PC-3 (cell line): ENCODE data around the gene SSH3. TPM values are rescaled to one million over a fixed set of nuclear protein-coding genes. Genes with fewer than 3 reads are reported as not detected.

Experiments
- ATAC-seq: fragments of 200-7000 bp; cut with Tn5 transposase; 2 replicates; pipeline ENCODE4 v1.9.1; 2020; ENCODE audit warnings: mild to moderate bottlenecking, moderate library complexity
- BruUV-seq: library from RNA; stranded (reverse); fragments of 400-500 nt; replicated peaks from 2 replicates; lab custom pipeline; 2021; lab: Mats Ljungman, UMichigan
- CTCF ChIA-PET: fragments of 300-600 bp; sonication (Branson Sonifier 250); formaldehyde crosslinking; loops from one replicate; lab custom pipeline; 2022; ENCODE audit warnings: antibody characterized with exemption; lab: Charles Lee
- POLR2A ChIA-PET: fragments of 300-600 bp; sonication (Branson Sonifier 250); formaldehyde crosslinking; loops from one replicate; lab custom pipeline; 2022; ENCODE audit warnings: antibody characterized with exemption; ENCODE audit not compliant: unreplicated experiment; lab: Charles Lee
- DNase-seq: peaks from one replicate; pipeline ENCODE4 v3.0.0-alpha.2; 2015
- H2AFZ ChIP-seq: fragments of 300-600 bp; sonication (generic); 2 replicates; pipeline ENCODE4 v1.6.0; 2016; ENCODE audit warnings: antibody characterized with exemption, low read length
- H3F3A ChIP-seq: fragments of 300-600 bp; sonication (generic); one replicate; pipeline ENCODE4 v1.6.0; 2017; ENCODE audit warnings: antibody characterized with exemption, low read length, control low read depth, mild to moderate bottlenecking; ENCODE audit not compliant: unreplicated experiment
- H3K27ac ChIP-seq: fragments of 300-600 bp; sonication (generic); 2 replicates; pipeline ENCODE4 v1.5.1; 2016; ENCODE audit warnings: mild to moderate bottlenecking, low read length
- H3K27me3 ChIP-seq: fragments of 300-600 bp; sonication (generic); 2 replicates; pipeline ENCODE4 v1.6.1; 2016; ENCODE audit warnings: low read length, mixed read lengths
- H3K36me3 ChIP-seq: fragments of 300-600 bp; sonication (generic); 2 replicates; pipeline ENCODE4 v1.6.1; 2016; ENCODE audit warnings: low read depth, mixed run types, low read length, mixed read lengths
- H3K4me1 ChIP-seq: fragments of 300-600 bp; sonication (generic); 2 replicates; pipeline ENCODE4 v1.5.1; 2016; ENCODE audit warnings: low read length; ENCODE audit not compliant: insufficient read depth
- H3K4me2 ChIP-seq: fragments of 300-600 bp; sonication (generic); 2 replicates; pipeline ENCODE4 v1.6.0; 2016; ENCODE audit warnings: low read length
- H3K4me3 ChIP-seq: fragments of 300-600 bp; sonication (generic); 2 replicates; pipeline ENCODE4 v1.5.1; 2016; ENCODE audit warnings: mild to moderate bottlenecking, low read length, mixed read lengths
- H3K79me2 ChIP-seq: fragments of 300-600 bp; sonication (generic); 2 replicates; pipeline ENCODE4 v1.6.1; 2017; ENCODE audit warnings: low read length, mixed read lengths
- H3K9ac ChIP-seq: fragments of 300-600 bp; sonication (generic); 2 replicates; pipeline ENCODE4 v1.6.0; 2016; ENCODE audit warnings: mild to moderate bottlenecking, low read length
- H3K9me2 ChIP-seq: fragments of 300-600 bp; sonication (generic); replicated peaks from 2 replicates; pipeline ENCODE4 v1.6.1; 2016; ENCODE audit warnings: mixed run types, low read length, mixed read lengths
- H3K9me3 ChIP-seq: fragments of 300-600 bp; sonication (generic); 2 replicates; pipeline ENCODE4 v1.6.1; 2016; ENCODE audit warnings: low read length, mixed read lengths
- H4K20me1 ChIP-seq: fragments of 300-600 bp; sonication (generic); 2 replicates; pipeline ENCODE4 v1.6.1; 2016; ENCODE audit warnings: low read length, mixed read lengths
- EZH2 ChIP-seq: fragments of 300-600 bp; sonication (generic); IDR thresholded peaks from one replicate; pipeline ENCODE4 v1.6.1; 2017; ENCODE audit warnings: antibody characterized with exemption, mild to moderate bottlenecking, low read length; ENCODE audit not compliant: unreplicated experiment
- EZH2phosphoT487 ChIP-seq: fragments of 300-600 bp; sonication (generic); IDR thresholded peaks from 2 replicates; pipeline ENCODE4 v1.6.1; 2018; ENCODE audit warnings: mild to moderate bottlenecking, antibody characterized with exemption, low read length, borderline replicate concordance
- intact Hi-C: fragments of 100-400 bp; cut with micrococcal nuclease; formaldehyde crosslinking; loops from 2 replicates; pipeline ENCODE4 v1.9.0; 2023
- total RNA-seq: library from RNA; depleted of rRNA; stranded (reverse); fragments of >200 nt; gene quantifications from 2 replicates; pipeline ENCODE4 v1.2.3, GENCODE V29; 2014
- TF ChIP-seq, protein P1 (sequence below): fragments of 300-600 bp; sonication (generic); conservative IDR thresholded peaks from 2 replicates; pipeline ENCODE4 v1.5.1; 2017; ENCODE audit warnings: antibody characterized with exemption, low read depth, mild to moderate bottlenecking, low read length

Gene SSH3
- total RNA-seq, 1 experiment from 2014 or later, result 35.1 TPM

DNA sequence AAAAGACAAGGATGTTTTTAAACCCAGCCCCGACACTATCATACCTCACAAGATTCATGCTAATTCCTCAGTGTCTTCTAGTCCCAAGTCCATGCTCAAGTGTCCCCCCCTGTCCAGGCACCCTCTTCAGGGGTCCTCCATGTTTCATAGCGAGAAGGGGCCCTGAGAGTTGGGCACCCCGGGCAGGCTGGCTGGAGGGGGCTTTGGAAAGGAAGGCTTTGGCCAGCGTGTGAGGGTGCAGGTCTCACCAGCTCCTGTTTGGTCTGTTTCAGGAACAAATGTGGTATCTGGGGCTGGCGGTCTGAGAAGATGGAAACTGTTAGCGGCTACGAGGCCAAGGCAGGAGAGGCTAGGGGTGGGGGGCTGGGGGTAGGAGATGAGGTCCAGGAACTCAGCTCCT is 4.5 kb upstream of the SSH3 start:
- Histone ChIP-seq H3K27me3 (no peaks in the 10 kb centered on the region), H2AFZ (no peak overlapping the region), H3K27ac (no peak overlapping the region), H3K36me3 (peaks cover 44% of the 10 kb centered on the region), H3F3A (no peaks in the 10 kb centered on the region), H3K9ac (no peak overlapping the region), H3K4me1 (peaks cover 13% of the 10 kb centered on the region), H3K9me2 (no peaks in the 10 kb centered on the region), H3K4me2 (no peak overlapping the region), H4K20me1 (peaks cover 2% of the 10 kb centered on the region; the same call in 1 of the 2 replicates), H3K4me3 (no peak overlapping the region), H3K79me2 (peaks cover 28% of the 10 kb centered on the region), H3K9me3 (peaks cover 9% of the 10 kb centered on the region)
- ATAC-seq, result no peak
- BruUV-seq, result no TSS peak
- ChIA-PET POLR2A (no interaction called here), CTCF (interaction anchor here (0.6 kb wide), 1 partner anchor 53 kb away, joined by 3 read pairs; no protein-coding TSS in a partner anchor)
- TF ChIP-seq EZH2 (no peak), EZH2phosphoT487 (no peak)
- TF ChIP-seq, protein P1, sequence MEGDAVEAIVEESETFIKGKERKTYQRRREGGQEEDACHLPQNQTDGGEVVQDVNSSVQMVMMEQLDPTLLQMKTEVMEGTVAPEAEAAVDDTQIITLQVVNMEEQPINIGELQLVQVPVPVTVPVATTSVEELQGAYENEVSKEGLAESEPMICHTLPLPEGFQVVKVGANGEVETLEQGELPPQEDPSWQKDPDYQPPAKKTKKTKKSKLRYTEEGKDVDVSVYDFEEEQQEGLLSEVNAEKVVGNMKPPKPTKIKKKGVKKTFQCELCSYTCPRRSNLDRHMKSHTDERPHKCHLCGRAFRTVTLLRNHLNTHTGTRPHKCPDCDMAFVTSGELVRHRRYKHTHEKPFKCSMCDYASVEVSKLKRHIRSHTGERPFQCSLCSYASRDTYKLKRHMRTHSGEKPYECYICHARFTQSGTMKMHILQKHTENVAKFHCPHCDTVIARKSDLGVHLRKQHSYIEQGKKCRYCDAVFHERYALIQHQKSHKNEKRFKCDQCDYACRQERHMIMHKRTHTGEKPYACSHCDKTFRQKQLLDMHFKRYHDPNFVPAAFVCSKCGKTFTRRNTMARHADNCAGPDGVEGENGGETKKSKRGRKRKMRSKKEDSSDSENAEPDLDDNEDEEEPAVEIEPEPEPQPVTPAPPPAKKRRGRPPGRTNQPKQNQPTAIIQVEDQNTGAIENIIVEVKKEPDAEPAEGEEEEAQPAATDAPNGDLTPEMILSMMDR, result no peak
- intact Hi-C loops, result no loop called here
- DNase-seq, result no peak

DNA sequence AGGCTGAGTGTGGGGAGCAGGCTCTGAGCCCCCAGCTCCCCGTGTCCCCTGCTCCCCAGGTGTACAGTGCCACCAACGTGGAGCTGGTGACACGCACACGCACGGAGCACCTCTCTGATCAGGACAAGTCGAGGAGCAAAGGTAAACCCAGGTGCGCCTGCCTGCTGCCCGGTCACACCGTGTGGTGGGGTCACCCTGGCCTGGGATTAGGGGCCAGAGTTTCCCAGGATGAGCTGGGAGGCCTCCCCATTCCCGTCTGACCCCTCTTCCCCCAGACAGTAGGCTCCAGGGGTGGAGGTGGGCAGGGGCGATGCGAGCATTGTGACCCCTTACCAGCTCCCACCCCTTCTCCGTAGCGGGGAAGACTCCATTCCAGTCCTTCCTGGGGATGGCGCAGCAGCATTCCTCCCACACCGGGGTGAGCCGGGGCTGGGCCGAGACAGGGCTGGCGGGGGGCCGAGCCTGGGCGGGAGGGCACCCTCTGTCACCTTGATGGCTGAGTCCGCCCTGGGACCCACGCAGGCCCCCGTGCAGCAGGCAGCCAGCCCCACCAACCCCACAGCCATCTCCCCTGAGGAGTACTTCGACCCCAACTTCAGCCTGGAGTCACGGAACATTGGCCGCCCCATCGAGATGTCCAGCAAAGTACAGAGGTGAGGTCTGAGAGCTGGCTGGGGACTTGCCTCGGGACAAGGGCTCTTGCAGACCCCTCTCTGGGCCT is 3.7 kb upstream of the SSH3 start:
- ATAC-seq (no peak), DNase-seq (no peak)

More for the DNA sequence above, 3.7 kb upstream of the SSH3 start:
- Histone ChIP-seq H3K4me2 (no peak overlapping the region), H3K9me3 (peaks cover 9% of the 10 kb centered on the region), H3K4me3 (no peak overlapping the region), H3K9ac (no peak overlapping the region), H4K20me1 (no peaks in the 10 kb centered on the region), H3K36me3 (peaks cover 36% of the 10 kb centered on the region), H3K9me2 (no peaks in the 10 kb centered on the region), H3K79me2 (peaks cover 28% of the 10 kb centered on the region), H3F3A (no peaks in the 10 kb centered on the region), H3K4me1 (peaks cover 14% of the 10 kb centered on the region), H3K27me3 (no peaks in the 10 kb centered on the region), H2AFZ (no peak overlapping the region), H3K27ac (no peak overlapping the region)
- intact Hi-C loops, result loop anchor here (5.0 kb wide), 1 partner anchor 32 kb away; the partner anchor contains the start of gene GRK2
- POLR2A ChIA-PET, result no interaction called here
- CTCF ChIA-PET, result no interaction called here
- BruUV-seq, result no TSS peak
- TF ChIP-seq, protein P1, result no peak
- TF ChIP-seq EZH2phosphoT487, result no peak
- no peak for TF ChIP-seq EZH2
